HG03064 (cell line): ENCODE results near the gene TRPM3.

Experiments
- ATAC-seq: cut with Tn5 transposase; IDR thresholded peaks from one replicate; pipeline ENCODE4 v1.9.1; 2021; ENCODE audit warnings: low read depth; ENCODE audit not compliant: unreplicated experiment

Gene TRPM3

DNA sequence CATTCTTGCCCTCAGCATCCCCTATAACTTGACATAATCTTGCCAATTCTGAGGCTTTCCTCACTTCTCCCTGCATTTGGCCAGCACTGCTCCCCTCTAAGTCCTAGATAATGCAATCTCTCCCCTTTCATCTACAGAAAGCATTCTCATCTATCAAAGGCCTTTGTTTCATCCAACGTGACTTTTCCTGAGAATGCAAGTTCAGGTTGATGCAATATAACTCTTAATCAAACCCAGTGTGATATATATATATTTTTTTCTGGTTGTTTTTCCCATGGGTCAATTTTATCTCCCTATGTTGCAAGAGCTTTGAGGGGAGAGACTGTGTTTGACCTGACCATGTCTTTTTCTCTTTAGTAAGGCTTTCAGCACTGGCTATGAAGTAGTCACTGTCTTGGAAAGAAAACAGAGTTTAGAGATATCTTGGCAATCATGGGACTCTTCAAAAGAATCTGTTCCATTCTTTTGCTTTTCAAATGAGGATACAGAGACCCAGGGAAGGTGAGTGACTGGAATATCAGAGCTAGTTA is 268.6 kb downstream of the TRPM3 start:
- ATAC-seq: no peak

DNA sequence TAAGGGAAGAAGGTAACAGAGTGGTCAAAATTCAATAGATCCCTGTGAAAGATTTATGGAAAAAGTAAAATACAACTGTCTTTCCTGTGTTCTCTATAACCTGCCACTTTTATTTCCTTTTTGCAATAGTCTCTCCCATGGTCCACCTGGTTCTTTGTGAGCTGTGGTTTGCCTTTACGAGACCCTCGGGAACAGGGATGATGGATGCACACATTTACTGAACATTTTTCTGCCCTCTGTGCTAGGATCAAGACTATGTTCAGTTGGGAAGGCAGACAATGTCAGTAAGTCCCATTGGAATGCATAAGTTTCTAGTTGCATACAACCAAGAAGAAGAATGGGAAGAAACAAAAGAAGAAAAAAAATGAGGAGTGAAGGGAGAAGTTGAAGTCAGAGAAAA is 281.2 kb downstream of the TRPM3 start:
- ATAC-seq: no peak

DNA sequence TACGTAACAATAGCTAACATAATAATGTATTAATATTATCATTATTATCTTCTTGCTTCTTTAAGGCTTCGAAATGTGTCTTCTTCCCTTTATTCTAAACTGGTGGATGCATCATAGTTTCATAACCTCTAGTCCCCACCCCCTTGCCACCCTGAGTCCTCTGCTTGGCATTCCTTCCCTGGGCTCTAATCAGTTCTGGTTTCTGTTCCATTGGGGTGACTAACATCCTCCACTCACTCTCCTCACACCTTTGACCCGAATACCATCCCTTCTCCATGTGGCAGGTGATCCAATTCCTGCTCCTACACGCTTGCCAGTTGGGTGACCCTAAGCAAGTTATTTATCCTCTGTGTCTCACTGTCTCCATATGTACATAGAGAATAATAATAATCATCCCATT is 286.1 kb downstream of the TRPM3 start:
- ATAC-seq: no peak

DNA sequence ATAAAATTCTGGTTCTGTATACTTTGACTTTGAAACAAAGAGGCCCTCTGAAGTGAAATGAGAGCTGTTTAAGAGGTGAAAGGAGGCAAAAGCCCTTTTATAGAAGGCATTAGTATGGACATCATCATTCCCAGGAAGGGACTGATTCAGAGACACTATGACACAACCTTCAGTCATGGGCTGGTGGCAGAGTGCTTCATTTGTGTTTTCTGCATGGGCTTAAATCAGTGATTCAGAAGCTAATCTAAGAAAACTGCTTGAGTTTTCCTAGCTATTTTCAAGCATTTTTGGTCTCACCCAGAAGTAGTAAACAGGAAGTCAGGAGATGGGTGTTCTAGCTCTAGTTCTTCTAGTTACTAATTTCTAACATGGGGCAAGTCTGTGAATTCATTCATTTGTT is 288.9 kb downstream of the TRPM3 start:
- ATAC-seq: no peak

DNA sequence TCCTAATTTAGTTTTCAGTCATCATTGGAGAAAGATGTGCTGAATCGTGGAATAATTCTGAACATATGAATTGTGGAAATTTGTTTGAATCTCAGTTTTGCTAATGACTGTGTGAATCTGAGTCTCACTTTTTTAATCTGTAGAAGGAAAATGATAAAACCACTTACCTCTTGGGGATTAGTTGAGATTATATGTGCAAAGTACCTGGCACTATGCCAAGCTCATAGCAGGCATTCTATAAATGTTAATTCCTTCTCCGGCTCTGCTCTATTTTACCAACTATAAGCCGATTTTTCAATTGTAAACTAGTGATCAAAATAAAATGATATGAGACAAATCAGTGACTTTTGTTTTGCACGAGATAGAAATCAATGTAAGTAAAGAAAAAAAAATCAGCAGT is 290.8 kb downstream of the TRPM3 start:
- ATAC-seq: no peak

DNA sequence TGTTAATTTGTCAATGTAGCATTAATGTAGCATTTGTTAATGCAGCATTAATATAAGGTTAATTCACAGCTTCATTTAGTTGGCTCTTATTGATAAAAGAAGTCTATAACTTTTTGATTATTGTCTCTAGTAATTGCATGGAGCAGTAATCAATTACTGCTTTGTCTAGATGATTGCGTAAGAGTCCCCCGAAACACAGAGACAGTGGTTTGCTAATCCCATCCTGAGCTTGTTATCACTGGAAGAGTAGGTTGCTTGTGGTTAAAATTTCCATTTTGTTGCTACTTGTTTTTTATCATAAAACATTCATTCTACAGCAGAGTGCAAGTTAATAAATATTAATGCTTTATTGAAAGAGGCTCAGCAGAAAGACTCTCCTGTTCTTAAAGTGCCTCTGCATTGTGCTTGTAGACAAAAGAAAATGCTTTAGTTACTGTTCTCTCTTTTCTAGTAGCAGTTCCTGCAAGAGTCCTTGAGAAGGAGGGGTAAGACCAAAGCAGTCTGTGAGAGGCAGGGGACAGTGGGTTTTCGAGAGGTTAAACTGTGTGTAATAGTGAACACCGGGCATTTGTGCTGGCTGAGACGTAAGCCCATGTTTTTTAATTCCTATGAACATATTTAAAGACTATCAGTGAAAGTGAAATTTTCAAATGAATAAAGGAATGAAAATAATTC is 291.7 kb downstream of the TRPM3 start:
- no peak for ATAC-seq

DNA sequence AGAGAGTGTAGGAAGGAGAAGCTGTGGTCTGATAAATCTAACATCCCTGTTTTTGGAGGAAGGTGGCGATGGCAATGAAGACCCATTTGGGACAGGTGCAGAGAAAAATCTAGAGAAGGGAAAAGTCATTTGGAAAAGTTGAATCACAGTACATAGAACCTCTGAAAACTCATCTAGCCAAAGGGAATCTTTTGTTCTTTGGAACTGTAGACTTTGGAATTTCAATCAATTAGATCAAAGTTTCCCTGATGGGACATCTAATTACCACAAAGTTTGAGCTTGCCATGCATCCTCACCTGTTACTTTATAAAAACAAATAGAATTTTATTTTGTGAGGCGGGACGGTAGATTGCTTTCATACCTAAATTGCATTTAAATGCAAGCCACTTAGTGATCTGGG is 294.9 kb downstream of the TRPM3 start:
- no peak for ATAC-seq

DNA sequence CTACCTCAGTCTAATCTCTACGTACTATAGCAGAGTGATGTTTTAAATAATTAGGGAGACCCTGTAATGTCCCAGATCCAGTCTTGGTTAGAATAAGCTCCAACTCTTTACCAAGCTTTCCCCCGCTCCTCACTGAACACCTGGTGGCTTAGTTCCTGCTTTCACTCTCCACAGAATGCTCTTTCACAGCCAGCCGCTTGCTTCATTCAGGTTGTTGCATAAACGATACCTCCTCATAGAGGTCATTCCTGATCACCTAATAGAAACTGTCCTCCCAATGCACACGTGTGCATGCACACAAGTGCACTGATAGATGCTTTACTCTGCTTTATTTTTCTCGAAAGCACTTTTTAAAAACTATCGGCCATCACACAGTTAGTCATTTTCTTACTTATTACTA is 298.1 kb downstream of the TRPM3 start:
- ATAC-seq: no peak

DNA sequence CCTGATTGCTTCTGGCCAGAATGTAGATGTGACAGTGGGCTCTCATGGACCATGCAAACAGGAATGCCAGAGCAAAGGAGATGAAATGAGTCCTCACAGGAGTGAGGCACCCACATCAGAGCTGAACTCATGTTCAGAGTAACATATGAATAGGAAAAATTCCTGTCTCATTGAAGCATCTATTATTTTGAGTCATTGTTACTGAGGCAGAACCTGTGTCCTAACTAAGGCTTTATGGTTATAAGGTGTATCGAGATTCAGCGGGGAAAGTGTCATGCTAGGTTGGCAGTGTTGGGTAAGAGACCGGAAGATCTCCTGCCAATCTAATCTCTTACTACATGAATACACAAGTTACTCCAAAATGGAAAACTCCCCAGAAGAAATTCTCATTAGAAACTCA is 304.1 kb downstream of the TRPM3 start:
- ATAC-seq: no peak

DNA sequence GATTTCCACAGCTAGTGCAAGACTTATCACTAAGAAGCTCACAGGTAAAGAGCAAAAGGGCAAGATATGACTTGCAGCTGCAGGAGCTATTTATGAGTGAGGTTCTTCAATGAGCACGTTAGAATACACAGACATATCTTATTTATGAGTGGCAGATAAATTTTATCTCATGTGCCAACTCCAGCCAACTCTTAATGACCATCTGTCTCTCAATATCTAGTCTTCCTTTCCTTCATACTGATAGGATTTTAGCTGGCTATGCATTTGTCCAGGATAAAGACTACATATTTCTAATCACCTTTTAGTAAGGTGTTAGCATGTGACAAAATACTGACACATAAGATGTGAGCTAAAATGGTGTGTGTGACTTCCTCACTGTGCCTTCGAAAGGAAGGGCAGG is 304.5 kb downstream of the TRPM3 start:
- ATAC-seq: no peak

DNA sequence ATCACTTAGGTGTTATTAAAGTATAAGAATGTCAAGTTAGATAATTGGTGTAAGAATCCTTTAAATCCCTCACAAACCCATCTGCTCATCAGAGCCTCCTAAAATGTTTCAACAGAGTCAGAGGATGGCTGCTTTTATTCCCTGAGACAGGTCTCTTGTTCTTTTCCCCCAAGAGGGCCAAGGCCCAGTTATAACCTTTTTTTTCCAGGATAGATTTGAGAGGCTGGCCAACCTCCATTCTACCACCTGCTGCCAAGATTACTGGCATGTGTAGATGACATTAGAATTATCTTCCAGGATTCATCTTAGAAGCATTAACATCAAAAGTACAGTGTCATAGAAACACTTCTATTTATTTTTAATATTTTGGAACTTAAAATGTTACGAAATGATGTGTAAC is 305.1 kb downstream of the TRPM3 start:
- ATAC-seq: no peak

DNA sequence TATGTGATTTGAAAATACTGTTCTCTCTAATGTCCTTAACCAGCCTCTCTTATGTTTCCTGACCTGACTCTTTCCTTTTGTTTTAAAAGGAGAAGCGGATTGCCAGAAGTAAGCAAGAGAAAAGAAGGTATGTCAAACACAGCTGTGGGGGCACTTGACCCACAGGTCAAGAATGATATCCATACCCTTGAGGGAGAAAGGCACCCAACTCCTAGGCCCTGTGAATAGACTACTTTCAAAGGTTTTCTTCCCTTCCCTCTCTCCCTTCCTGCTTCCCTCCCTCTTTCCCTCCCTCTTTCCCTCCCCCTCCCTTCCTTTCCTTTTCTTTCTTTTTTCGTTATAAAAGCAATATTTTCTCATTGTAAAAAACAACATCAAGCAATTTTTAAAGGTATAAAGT is 306.8 kb downstream of the TRPM3 start:
- ATAC-seq: no peak

DNA sequence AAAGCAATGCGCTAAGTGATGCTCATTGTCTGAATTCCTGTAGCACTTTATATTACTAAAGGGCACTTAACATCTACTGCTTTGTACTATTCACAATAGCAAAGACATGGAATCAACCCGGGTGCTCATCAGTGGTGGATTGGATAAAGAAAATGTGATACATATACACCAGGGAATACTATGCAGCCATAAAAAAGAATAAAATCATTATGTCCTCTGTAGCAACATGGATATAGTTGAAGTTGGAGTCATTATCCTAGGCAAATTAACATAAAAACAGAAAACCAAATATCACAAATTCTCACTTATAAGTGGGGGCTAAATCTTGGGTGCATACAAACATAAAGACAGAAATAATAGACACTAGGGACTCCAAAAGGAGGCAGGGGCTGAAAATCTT is 308.3 kb downstream of the TRPM3 start:
- no peak for ATAC-seq

DNA sequence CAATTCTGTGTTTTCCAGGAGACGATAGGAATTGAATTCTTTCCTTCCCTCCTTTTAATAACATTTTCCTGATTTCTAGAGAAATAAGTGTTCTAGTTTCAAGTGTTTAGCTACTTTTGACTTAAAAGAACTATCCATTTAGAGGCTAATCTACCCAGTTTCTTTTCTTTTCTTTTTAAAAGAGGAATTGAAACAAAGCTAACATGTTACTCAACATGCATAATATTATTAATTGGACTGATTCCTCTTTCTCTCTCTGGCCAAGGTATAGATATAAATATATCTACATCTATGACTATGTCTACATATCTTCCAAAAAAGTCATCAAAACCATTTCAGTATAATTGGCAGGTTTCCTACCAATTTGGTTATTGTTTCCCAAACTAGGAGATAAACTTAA is 309.8 kb downstream of the TRPM3 start:
- ATAC-seq: no peak

DNA sequence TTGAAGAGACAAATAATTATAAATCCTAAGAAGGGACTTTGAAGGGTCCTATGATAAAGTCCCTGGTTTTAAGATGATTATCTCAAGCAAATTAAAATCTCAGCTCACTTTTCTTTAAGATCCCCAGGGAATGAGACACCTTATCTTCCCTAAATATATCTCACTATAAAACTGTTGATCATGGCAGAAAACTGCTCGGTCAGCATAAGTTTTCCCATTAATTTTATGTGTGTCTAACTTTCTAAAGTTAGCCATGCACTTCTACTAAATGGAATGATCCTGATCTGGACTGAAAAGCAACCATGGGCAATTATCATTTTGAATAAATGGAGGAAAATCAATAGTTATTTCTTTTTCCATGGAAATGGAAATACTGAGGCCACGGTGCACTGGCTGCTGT is 314.5 kb downstream of the TRPM3 start:
- no peak for ATAC-seq

DNA sequence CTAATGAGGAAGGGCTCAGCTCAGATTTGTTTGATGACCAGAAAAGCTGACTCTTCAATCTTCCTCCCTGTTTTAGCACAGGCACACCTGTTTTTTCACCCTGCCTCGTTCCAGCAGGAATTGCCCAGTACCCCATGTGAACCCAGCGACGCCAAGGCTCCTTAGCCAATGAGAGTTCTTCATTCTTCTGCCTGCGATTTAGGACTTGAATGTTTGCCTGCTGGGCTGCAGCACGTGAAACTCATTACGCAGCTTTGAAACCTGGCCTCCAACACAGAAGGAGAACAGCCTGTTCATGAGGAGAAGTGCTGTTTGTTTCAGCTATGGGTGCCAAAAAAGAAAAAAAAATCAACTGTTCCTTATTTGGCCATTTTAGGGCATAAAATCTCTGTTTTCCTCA is 315.5 kb downstream of the TRPM3 start:
- no peak for ATAC-seq

DNA sequence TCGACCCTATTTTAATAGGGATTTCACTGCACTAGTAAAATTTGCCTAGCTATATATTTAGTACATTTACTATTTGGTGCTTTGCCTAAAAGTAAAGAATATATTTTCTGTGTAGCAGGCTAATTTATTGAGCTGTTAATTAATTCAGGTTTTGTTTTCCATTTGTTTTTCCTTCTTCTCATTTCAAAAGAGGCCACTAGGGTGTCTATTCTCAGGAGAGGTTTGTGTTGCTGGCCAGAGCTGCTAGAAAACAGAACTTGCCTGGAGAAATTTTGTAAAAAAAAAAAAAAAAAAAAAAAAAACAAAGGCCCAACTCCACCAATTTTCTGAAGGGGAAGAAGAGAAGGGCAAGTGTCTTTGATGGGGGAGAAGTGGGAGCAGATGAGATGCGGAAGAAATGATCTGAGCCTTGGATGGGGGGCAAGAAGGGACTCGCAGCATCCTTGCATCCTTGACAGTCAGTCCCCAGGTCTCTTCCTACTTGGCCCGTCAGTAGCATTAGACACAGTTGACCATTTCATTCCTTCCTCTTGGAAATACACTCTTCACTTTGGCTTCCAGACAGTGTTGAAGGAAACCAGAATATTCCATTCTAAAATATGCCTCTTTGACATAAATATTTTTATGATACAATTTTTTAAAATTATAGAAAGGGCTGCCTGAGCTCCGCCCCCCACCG is 318.5 kb downstream of the TRPM3 start:
- ATAC-seq: no peak

DNA sequence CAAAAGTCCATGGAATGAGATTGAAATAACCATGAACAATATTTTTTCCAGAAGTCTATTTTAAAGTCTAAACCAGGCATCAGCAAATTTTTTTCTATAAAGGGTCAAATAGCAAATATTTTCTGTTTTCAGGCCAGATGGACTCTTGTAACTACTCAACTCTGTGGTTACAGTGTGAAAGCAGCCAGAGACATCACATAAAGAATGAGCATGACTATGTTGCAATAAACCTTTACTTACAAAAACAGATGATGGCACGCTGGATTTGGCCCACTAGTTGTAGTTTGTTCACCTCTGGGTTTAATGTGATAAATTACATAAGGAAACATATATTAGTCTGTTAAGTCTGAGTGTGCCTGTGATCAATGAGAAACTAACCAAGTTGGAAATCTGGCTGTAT is 319.2 kb downstream of the TRPM3 start:
- ATAC-seq: no peak

DNA sequence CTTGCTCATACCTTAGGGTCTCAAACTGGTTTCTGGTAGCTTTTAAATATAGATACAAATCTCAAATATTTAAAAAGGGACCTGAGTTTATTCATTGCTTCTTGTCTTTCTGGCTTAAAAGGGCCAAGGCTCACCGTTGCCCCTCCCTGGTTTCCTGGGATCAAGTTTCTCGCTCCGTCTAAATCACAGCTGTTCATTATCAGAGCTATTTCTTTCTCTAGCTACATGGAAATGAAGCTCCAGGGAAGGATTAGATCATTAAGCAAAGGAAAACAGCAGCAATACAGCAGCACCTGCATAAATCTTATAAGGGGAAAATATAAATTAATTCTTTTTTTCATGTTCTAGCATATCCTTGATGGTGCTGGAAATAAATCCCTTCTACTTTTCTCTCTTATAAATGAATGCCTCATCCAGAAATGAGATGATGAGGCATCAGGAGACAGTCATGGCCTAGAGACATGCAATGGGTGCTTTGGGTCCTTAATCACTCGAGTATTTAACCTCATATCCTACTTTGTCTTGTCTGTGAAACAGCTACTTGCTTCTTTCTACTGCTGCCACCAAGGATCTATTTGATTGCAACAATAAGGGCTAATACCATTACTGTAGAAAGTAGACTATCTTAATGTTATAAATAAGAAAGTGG is 320.1 kb downstream of the TRPM3 start:
- no peak for ATAC-seq

DNA sequence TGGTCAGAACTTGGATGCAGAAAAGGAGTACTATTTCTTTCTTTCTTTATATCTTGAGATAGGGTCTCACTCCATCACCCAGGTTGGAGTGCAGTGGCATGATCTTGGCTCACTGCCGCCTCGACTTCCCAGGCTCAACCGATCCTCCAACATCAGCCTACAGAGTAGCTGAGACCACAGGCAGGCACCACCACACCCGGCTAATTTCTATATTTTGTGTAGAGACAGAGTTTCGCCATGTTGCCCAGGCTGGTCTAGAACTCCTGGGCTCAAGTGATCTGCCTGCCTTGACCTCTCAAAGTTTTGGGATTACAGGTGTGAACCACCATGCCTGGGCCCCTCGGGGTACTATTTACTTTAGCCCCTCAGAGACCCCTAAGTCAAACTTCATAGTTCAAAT is 323.4 kb downstream of the TRPM3 start:
- ATAC-seq: no peak

DNA sequence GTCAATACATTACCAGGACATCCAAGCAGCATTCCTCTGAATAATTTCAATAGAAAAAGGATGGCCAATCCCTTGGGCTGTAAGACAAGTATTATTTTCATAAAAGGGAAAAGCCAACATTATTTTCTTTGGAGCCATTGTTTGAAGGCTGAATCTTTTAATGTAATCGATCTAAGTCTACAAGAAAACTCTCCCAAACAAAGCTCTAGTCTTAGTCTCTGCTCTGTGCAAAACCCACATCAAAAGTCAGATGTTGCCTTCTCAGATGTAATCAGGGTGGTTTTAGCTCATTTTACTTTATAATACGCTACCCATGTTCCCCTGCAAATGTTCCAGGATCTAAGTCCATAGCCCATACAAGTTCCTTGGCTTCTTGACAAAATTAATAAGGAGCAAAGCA is 325.6 kb downstream of the TRPM3 start:
- no peak for ATAC-seq

DNA sequence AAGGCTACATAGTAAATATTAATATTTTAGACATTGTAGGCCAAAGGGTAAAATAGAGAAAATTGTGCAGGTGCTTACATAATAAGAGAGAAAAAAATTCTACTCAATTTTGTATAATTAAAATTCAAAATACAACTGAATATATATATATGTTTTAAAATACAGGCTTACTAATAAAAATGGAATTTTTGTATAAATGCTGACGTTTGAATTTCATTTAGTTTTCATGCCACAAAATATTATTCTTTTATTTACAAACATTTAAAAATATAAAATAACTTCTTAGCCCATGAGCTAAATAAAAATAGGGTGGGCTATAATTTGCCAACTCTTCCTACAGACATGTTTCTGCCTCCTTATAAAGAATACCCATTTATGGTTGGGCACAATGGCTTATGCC is 328.6 kb downstream of the TRPM3 start:
- ATAC-seq: no peak
